Stimulated activated CD4-positive, alpha-beta T cell treated with anti-CD3 and anti-CD28 coated beads, Interleukin-12 subunit alpha, Interleukin-12 subunit beta, amount 100 ng/mL, for 24 hours (primary cell): ENCODE measurements around the gene ANKRD62.

Experiments
- DNase-seq, 2 experiments: peaks; one replicate each; pipeline ENCODE4 v3.0.0-alpha.2; 2020; ENCODE audit warnings: low read depth in 2 of 2

ANKRD62 gene

GRCh38 chr18:12093520-12094257 lies at the start of gene ANKRD62:
TSS of gene ANKRD62 (plus strand) at chr18:12093843. CDS start at chr18:12094018, 175 bp downstream.
- DNase-seq, result no peak

GRCh38 chr18:12044591-12044990 lies 49.1 kb upstream of the ANKRD62 start:
- no peak for DNase-seq

- DNase-seq, result no peak
Measured at GRCh38 chr18:12046046-12046750, 47.4 kb upstream of the ANKRD62 start.

GRCh38 chr18:12046751-12047335 lies 46.8 kb upstream of the ANKRD62 start:
- DNase-seq, result no peak

- no peak for DNase-seq
Measured at GRCh38 chr18:12048010-12048826, 45.4 kb upstream of the ANKRD62 start.

GRCh38 chr18:12048827-12049175 lies 44.8 kb upstream of the ANKRD62 start:
- no peak for DNase-seq

- DNase-seq, result no peak
Measured at GRCh38 chr18:12049978-12050811, 43.4 kb upstream of the ANKRD62 start.

- DNase-seq, result no peak
Measured at GRCh38 chr18:12052866-12053265, 40.8 kb upstream of the ANKRD62 start.

GRCh38 chr18:12053289-12053688 lies 40.4 kb upstream of the ANKRD62 start:
- DNase-seq, result no peak

GRCh38 chr18:12056034-12056883 lies 37.4 kb upstream of the ANKRD62 start:
- no peak for DNase-seq

- DNase-seq, result no peak
Measured at GRCh38 chr18:12056884-12057402, 36.7 kb upstream of the ANKRD62 start.

- no peak for DNase-seq
Measured at GRCh38 chr18:12057419-12058039, 36.1 kb upstream of the ANKRD62 start.

- no peak for DNase-seq
Measured at GRCh38 chr18:12059334-12060181, 34.1 kb upstream of the ANKRD62 start.

- DNase-seq, result no peak
Measured at GRCh38 chr18:12060182-12060870, 33.3 kb upstream of the ANKRD62 start.

- DNase-seq, result no peak
Measured at GRCh38 chr18:12061685-12062084, 32.0 kb upstream of the ANKRD62 start.

GRCh38 chr18:12062974-12063373 lies 30.7 kb upstream of the ANKRD62 start:
- no peak for DNase-seq

- no peak for DNase-seq
Measured at GRCh38 chr18:12064086-12064763, 29.4 kb upstream of the ANKRD62 start.
